ENCODE measurements around the gene NEK4.
A peak's percentile ranks its signal among the peaks of the same experiment; 100 is the strongest.

The NEK4 gene

DNA sequence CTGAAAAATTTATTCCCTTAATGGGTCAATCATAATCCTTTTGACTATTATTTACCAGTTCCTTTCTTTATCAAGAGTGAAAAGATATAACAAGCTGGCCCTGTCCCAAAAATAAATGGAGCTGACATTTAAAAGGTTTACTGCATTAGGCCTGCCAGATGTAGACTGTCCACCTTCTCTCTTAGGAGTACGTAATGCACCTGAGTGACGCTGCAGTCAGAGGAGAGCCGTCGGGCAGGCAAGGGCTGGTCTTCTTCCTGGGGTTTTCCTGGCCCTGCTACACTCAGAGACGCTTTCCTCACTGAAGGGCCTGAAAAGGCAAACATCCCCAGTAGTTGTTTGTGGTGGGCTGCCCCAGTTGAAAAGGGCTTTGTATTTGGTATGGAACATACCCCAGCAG, 27.6 kb downstream of the NEK4 start:
- H3K4me3 ChIP-seq (replicated peaks; ENCODE audit: insufficient read depth, low read length): no peak overlapping the region
- H3K27me3 ChIP-seq (ENCODE audit: insufficient read depth, poor library complexity, severe bottlenecking): no peaks in the 10 kb centered on the region
- no peak for DNase-seq (ENCODE audit: low read depth in 1 of 2, low spot score in 1 of 2)
- no peak overlapping the region for H3K27ac ChIP-seq (replicated peaks)
- no peak for TF ChIP-seq GABPA (IDR thresholded peaks at IDR 0.05; ENCODE audit: low read depth)
- no peak for TF ChIP-seq POLR2AphosphoS5 (IDR thresholded peaks at IDR 0.05; ENCODE audit: low read depth)
- TF ChIP-seq, protein P1, sequence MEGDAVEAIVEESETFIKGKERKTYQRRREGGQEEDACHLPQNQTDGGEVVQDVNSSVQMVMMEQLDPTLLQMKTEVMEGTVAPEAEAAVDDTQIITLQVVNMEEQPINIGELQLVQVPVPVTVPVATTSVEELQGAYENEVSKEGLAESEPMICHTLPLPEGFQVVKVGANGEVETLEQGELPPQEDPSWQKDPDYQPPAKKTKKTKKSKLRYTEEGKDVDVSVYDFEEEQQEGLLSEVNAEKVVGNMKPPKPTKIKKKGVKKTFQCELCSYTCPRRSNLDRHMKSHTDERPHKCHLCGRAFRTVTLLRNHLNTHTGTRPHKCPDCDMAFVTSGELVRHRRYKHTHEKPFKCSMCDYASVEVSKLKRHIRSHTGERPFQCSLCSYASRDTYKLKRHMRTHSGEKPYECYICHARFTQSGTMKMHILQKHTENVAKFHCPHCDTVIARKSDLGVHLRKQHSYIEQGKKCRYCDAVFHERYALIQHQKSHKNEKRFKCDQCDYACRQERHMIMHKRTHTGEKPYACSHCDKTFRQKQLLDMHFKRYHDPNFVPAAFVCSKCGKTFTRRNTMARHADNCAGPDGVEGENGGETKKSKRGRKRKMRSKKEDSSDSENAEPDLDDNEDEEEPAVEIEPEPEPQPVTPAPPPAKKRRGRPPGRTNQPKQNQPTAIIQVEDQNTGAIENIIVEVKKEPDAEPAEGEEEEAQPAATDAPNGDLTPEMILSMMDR (IDR thresholded peaks at IDR 0.05; ENCODE audit: insufficient read depth, low read length): no peak
- no peak for TF ChIP-seq SPI1 (IDR thresholded peaks at IDR 0.05; ENCODE audit: borderline replicate concordance, low read depth)
- TF ChIP-seq, protein P2, sequence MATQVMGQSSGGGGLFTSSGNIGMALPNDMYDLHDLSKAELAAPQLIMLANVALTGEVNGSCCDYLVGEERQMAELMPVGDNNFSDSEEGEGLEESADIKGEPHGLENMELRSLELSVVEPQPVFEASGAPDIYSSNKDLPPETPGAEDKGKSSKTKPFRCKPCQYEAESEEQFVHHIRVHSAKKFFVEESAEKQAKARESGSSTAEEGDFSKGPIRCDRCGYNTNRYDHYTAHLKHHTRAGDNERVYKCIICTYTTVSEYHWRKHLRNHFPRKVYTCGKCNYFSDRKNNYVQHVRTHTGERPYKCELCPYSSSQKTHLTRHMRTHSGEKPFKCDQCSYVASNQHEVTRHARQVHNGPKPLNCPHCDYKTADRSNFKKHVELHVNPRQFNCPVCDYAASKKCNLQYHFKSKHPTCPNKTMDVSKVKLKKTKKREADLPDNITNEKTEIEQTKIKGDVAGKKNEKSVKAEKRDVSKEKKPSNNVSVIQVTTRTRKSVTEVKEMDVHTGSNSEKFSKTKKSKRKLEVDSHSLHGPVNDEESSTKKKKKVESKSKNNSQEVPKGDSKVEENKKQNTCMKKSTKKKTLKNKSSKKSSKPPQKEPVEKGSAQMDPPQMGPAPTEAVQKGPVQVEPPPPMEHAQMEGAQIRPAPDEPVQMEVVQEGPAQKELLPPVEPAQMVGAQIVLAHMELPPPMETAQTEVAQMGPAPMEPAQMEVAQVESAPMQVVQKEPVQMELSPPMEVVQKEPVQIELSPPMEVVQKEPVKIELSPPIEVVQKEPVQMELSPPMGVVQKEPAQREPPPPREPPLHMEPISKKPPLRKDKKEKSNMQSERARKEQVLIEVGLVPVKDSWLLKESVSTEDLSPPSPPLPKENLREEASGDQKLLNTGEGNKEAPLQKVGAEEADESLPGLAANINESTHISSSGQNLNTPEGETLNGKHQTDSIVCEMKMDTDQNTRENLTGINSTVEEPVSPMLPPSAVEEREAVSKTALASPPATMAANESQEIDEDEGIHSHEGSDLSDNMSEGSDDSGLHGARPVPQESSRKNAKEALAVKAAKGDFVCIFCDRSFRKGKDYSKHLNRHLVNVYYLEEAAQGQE (IDR thresholded peaks at IDR 0.05; ENCODE audit: insufficient replicate concordance, low read depth): no peak

DNA sequence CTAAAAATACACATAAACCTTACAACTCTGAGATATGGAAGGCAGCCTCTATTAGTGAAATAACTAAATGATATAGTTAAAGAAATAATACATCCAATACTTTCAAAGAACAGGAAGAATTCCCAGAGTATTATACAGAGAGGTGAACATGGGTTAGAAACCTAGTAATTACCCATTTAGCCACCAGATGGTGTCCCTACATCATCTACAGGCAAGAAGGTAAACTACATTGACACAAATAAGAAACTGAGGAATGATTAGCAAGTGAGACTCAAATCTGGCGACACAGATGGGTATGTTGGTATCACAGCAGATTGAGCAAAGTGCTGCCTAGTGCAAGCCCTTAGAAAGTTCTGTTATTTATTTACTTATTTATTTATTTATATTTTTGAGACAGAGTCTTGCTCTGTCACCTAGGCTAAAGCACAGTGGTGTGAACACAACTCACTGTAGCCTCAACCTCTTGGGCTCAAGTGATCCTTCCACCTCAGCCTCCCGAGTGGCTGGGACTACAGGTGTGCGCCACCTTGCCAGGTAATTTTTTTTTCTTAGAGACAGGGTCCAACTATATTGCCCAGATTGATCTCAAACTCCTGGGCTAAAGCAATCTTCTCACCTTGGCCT, 28.2 kb downstream of the NEK4 start:
- DNase-seq (ENCODE audit: low read depth in 1 of 2, low spot score in 1 of 2): peak in 1 of 2 experiments; percentile 23
- H3K27me3 ChIP-seq (ENCODE audit: insufficient read depth, poor library complexity, severe bottlenecking): no peaks in the 10 kb centered on the region
- H3K27ac ChIP-seq (replicated peaks): no peak overlapping the region
- H3K4me3 ChIP-seq (replicated peaks; ENCODE audit: insufficient read depth, low read length): no peak overlapping the region
- TF ChIP-seq, protein P2 (IDR thresholded peaks at IDR 0.05; ENCODE audit: insufficient replicate concordance, low read depth): no peak
- TF ChIP-seq GABPA (IDR thresholded peaks at IDR 0.05; ENCODE audit: low read depth): no peak
- TF ChIP-seq, protein P1 (IDR thresholded peaks at IDR 0.05; ENCODE audit: insufficient read depth, low read length): peak; percentile 33

DNA sequence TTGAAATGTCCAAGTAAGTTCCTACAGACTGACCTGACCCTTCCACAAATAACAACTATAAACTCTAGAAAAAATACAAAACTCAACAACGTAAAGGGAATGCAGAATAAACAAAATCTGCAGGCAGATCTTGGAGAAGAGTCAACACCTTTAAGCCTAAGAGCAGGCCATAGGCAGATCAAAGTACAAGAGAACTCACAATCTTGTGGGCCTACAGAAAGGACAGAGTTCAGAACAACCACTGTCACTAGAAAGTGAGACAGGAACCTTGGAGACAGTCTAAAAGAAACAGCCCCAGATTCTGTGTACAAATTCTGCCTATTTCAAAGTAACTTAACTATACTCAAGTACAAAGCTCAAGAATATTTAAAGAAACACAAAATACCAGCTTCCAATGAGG, 31.0 kb downstream of the NEK4 start:
- DNase-seq (ENCODE audit: low read depth in 1 of 2, low spot score in 1 of 2): no peak
- no peaks in the 10 kb centered on the region for H3K27me3 ChIP-seq (ENCODE audit: insufficient read depth, poor library complexity, severe bottlenecking)
- H3K27ac ChIP-seq (replicated peaks): no peak overlapping the region
- no peak overlapping the region for H3K4me3 ChIP-seq (replicated peaks; ENCODE audit: insufficient read depth, low read length)
- TF ChIP-seq SPI1 (IDR thresholded peaks at IDR 0.05; ENCODE audit: borderline replicate concordance, low read depth) (no peak), POLR2AphosphoS5 (IDR thresholded peaks at IDR 0.05; ENCODE audit: low read depth) (no peak), GABPA (IDR thresholded peaks at IDR 0.05; ENCODE audit: low read depth) (no peak)
- TF ChIP-seq, protein P1 (IDR thresholded peaks at IDR 0.05; ENCODE audit: insufficient read depth, low read length): no peak
- TF ChIP-seq, protein P2 (IDR thresholded peaks at IDR 0.05; ENCODE audit: insufficient replicate concordance, low read depth): no peak

Data from HL-60 (cell line).